Measurements from ENCODE around the gene TAS2R60.

Gene TAS2R60

GRCh38 chr7:143456992-143457793, 13.9 kb downstream of the TAS2R60 start:
- no peak overlapping the region for H3K27ac ChIP-seq
- in situ Hi-C loops (cut with HindIII; ENCODE audit: low pct_ligation_motif_present, low sequenced_read_pairs): no loop called here
- TF ChIP-seq, protein P1, sequence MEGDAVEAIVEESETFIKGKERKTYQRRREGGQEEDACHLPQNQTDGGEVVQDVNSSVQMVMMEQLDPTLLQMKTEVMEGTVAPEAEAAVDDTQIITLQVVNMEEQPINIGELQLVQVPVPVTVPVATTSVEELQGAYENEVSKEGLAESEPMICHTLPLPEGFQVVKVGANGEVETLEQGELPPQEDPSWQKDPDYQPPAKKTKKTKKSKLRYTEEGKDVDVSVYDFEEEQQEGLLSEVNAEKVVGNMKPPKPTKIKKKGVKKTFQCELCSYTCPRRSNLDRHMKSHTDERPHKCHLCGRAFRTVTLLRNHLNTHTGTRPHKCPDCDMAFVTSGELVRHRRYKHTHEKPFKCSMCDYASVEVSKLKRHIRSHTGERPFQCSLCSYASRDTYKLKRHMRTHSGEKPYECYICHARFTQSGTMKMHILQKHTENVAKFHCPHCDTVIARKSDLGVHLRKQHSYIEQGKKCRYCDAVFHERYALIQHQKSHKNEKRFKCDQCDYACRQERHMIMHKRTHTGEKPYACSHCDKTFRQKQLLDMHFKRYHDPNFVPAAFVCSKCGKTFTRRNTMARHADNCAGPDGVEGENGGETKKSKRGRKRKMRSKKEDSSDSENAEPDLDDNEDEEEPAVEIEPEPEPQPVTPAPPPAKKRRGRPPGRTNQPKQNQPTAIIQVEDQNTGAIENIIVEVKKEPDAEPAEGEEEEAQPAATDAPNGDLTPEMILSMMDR (IDR thresholded peaks at IDR 0.05; ENCODE audit: low read depth, low read length, missing control alignments): no peak

GRCh38 chr7:143458263-143458662, 15.0 kb downstream of the TAS2R60 start:
- TF ChIP-seq, protein P1 (IDR thresholded peaks at IDR 0.05; ENCODE audit: low read depth, low read length, missing control alignments): no peak
- H3K4me3 ChIP-seq (ENCODE audit: low read depth, low read length): no peak overlapping the region
- in situ Hi-C loops (cut with HindIII; ENCODE audit: low pct_ligation_motif_present, low sequenced_read_pairs): no loop called here
- DNase-seq: no peak
- H3K36me3 ChIP-seq (replicated peaks): no peaks in the 10 kb centered on the region
- H3K27me3 ChIP-seq (replicated peaks): no peaks in the 10 kb centered on the region
- no peak overlapping the region for H3K27ac ChIP-seq

More at GRCh38 chr7:143456992-143457793, 13.9 kb downstream of the TAS2R60 start:
- no peaks in the 10 kb centered on the region for H3K36me3 ChIP-seq (replicated peaks)
- DNase-seq: no peak
- no peaks in the 10 kb centered on the region for H3K27me3 ChIP-seq (replicated peaks)
- H3K4me3 ChIP-seq (ENCODE audit: low read depth, low read length): no peak overlapping the region

DNA sequence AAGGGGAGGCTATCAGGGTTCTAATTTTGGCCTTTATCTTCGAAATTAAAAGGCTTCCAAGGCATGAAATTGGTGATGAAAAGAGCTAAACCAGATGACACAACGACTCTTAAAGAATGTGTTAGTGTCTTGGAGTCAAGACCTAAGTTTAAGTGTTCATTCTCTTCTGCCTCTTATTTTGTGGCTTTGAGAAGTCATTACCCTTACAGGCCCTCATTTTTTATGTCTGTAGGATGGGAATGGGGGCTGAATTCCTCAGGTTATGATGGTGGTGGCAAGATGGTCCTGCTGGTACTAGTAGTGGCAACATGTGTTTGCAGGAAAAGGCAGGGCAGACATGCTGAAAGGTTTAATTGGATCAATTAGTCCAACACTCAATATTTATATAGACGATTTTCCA, 15.4 kb downstream of the TAS2R60 start:
- TF ChIP-seq, protein P1 (IDR thresholded peaks at IDR 0.05; ENCODE audit: low read depth, low read length, missing control alignments): no peak
- H3K27ac ChIP-seq: no peak overlapping the region
- DNase-seq: no peak
- H3K4me3 ChIP-seq (ENCODE audit: low read depth, low read length): no peak overlapping the region
- in situ Hi-C loops (cut with HindIII; ENCODE audit: low pct_ligation_motif_present, low sequenced_read_pairs): no loop called here
- H3K36me3 ChIP-seq (replicated peaks): no peaks in the 10 kb centered on the region
- no peaks in the 10 kb centered on the region for H3K27me3 ChIP-seq (replicated peaks)

GRCh38 chr7:143459359-143459758, 16.1 kb downstream of the TAS2R60 start:
- Histone ChIP-seq H3K27me3 (replicated peaks) (no peaks in the 10 kb centered on the region), H3K4me3 (ENCODE audit: low read depth, low read length) (no peak overlapping the region), H3K27ac (no peak overlapping the region), H3K36me3 (replicated peaks) (no peaks in the 10 kb centered on the region)
- TF ChIP-seq, protein P1 (IDR thresholded peaks at IDR 0.05; ENCODE audit: low read depth, low read length, missing control alignments): no peak
- no peak for DNase-seq
- in situ Hi-C loops (cut with HindIII; ENCODE audit: low pct_ligation_motif_present, low sequenced_read_pairs): no loop called here

- no peaks in the 10 kb centered on the region for H3K36me3 ChIP-seq (replicated peaks)
- H3K4me3 ChIP-seq (ENCODE audit: low read depth, low read length): no peak overlapping the region
- in situ Hi-C loops (cut with HindIII; ENCODE audit: low pct_ligation_motif_present, low sequenced_read_pairs): no loop called here
- no peaks in the 10 kb centered on the region for H3K27me3 ChIP-seq (replicated peaks)
- TF ChIP-seq, protein P1 (IDR thresholded peaks at IDR 0.05; ENCODE audit: low read depth, low read length, missing control alignments): no peak
- no peak for DNase-seq
- H3K27ac ChIP-seq: no peak overlapping the region
These were observed 17.2 kb downstream of the TAS2R60 start for GRCh38 chr7:143460271-143460979.

Measured in brain microvascular endothelial cell (primary cell).